Activated CD8-positive, alpha-beta memory T cell treated with anti-CD3 and anti-CD28 coated beads, Interleukin-2, amount 50 U/mL, for 4 hours (primary cell): ENCODE measurements around the gene PDRG1.
"Not testable (repeated sequence)": the region's sequence is repeated elsewhere in the genome, so short reads cannot be mapped to it uniquely, and the experiment has no call there.

Source experiments
- DNase-seq: peaks from one replicate; pipeline ENCODE4 v3.0.0-alpha.2; 2020

PDRG1 gene

GRCh38 chr20:31966991-31967655, 15.3 kb upstream of the PDRG1 start:
- DNase-seq, result no peak

GRCh38 chr20:31963889-31964288, 12.0 kb upstream of the PDRG1 start:
- DNase-seq, result no peak

GRCh38 chr20:31962761-31963160, 10.9 kb upstream of the PDRG1 start:
- no peak for DNase-seq

DNA sequence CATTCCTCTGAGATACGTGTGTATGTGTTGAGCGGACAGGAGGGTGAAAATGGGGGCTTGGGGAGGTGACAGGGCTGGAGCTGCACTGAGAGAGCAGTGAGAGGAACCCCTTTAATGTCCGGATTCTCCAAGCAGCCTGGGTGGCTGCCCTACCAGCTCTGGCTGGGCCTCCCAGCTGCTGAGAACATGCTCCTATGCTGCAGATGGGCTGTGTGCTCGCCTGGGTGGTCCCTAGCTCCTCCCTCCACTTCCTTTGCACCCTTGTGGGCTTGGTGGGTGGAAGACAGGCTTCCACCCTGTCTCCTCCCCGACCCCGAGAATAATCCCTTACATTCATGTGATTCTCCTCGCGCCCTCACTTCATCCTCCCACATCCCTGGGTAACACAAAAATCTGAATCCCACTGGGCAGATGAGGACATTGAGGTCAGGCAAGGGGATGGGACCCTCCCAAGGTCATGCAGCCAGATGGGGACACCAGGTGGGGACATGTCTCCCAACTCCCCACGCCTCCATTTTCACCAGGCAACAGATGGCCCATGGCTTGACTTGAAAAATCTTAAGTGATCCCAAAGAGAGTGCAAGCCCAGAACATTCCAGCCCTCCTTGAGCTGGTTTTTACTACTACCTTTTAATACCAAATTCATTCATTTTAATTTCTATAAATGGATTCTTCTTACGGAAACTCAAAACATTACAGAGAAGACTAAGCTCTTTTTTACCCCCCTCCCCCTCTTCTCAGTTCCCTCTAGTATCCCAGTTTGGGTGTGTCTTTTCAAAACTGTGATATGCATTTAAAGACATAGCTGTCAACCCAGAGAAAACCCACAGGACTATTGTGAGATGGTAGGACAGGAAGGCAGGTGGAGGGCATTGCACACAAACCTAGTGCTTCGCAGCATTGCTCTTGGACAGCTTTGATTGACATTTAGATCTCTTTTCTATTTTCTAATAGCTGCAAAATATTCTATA, 5.0 kb upstream of the PDRG1 start:
- no peak for DNase-seq

DNA sequence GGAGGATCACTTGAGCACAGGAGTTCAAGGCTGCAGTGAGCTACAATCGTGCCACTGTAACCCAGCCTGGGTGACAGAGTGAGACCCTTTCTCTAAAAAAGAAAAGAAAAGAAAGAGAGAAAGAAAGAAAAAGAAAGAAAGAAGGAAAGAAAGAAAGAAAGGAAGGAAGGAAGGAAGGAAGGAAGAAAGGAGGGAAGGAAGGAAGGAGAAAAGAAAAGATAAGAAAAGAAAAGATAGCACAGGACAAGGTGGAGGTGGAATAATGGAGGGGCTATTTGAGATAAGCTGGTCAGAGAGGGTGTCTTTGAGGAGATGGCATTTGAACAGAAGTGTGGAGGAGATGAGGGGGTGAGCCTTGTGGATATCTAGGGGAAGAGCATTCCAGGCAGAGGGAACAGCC, 2.7 kb upstream of the PDRG1 start:
- DNase-seq, result no peak

DNA sequence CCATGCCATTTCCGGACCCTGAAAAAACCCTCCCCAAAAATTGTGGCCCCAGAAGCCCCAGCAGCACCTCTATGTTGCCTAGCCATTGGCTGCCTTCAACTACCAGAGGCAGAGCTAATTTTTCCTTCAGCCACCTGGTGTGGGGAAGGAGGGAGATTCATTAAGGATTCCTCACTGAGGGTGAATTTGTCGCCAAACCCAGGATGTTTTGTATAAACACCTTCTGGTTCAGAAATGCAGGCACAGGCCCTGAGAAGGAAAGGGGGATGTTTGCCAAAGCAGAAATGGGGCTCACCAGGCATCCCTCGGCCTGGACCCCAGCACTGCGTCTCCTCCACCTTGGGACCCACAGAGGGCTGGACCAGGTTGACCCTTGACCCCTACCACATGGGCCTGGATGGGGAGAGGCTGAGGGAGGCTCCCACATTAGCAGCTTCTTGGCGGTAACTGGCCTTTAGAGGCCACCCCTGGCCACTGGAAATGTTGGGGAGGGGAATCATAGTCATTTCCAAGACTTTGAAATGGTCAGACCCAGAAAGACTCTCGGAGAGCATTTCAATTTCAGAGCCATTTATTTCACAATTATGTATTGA, 1.8 kb upstream of the PDRG1 start:
- no peak for DNase-seq

DNA sequence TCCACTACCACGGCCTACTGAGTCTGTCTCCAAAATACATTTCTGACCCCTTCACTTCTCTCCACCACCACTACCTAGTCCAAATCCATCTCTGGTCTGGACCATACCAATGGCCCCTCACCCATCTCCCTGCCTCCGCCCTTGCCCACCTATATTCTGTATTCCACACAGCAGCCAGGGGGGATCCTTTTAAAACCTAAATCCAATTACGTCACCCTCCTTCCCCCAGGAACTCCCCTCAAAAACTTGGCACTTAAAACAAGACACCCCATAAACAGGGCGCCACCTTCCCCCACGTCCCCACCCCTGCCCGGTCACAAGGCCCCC, 680 bp downstream of the PDRG1 start:
- no peak for DNase-seq

DNA sequence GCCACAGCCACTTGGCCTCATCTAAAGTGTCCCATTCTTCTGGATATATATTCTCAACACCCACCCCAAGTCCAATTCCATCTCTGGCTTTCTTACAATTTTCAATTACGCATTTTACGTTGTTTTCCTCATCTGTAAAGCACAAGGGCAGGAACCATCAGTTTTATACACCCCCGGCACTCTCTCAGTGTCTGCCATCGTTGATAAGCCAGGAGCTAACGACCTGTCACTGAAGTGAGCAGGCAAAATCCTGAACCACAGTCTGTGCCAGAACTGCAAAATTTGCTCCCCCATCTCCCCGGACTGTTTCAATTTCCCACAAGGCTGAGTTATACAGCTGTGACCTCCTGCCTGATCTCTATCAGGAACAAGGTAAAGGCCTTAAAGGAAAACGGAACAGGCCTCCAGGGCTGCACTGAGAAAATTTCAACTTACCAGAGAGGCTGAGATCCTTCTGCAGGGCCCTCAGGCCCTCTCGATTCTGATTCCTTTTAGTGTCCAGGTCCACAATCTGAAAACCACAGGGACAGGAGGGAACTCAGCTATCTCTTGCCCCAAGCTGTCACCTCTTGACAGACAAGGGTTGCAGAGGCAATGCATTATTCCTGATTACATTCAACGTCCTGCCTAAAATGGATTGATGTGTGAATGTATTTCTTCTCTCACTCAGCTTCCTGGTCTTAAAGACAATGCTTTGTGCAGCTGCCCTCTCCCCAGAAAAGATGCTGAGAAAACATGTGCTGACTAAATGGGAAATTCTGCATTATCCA, 1.8 kb downstream of the PDRG1 start:
- no peak for DNase-seq

GRCh38 chr20:31948008-31948407, 3.8 kb downstream of the PDRG1 start:
- DNase-seq, result no peak

GRCh38 chr20:31945785-31946184, 6.1 kb downstream of the PDRG1 start:
- no peak for DNase-seq

GRCh38 chr20:31945319-31945718, 6.5 kb downstream of the PDRG1 start:
- DNase-seq, result no peak

DNA sequence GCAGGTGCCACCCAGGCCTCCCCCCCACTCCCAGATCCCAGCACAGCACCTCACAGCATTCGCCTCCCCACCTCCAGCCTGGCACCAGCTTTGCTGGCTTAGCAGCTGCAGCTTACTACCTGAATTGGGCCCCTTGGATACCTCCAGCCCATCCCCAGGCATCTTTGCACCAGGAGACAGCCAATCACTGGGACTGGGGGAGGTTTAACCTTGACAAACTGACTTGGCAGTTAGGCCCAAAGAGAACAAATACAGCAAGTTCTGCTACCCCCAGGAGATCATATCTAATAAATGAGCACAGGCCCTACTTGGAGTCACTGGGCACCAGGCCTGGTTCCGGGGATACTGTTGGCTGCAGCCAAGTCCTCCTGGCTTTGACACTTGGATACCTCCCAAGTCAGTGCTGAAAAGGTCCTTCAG, 8.8 kb downstream of the PDRG1 start:
- no peak for DNase-seq

GRCh38 chr20:31939661-31940060, 12.2 kb downstream of the PDRG1 start:
- no peak for DNase-seq

- no peak for DNase-seq
Measured at GRCh38 chr20:31937820-31938219, 14.0 kb downstream of the PDRG1 start.

DNA sequence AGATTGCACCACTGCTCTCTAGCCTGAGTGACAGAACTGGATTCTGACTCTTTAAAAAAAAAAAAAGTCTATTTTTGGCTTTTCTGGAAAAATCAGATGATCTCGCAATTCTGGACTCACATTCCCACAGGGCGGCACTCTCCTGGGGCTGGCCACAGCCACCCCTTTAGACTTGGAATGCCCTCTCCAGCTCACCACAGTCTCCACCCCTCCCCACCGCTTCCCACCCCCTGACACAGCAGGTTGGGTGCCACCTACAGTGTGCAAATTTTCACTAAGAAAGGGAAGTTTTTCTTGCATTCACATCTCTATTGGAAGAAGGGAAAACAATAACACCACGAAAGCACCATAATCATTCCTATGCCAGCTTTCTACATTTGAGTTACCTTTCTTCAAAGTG, 15.4 kb downstream of the PDRG1 start:
- no peak for DNase-seq

- no peak for DNase-seq
Measured at GRCh38 chr20:31934968-31935764, 16.7 kb downstream of the PDRG1 start.

- DNase-seq, result no peak
Measured at GRCh38 chr20:31934491-31934890, 17.4 kb downstream of the PDRG1 start.

- DNase-seq, result no peak
Measured at GRCh38 chr20:31933698-31934097, 18.1 kb downstream of the PDRG1 start.

- DNase-seq, result no peak
Measured at GRCh38 chr20:31930779-31931178, 21.1 kb downstream of the PDRG1 start.

DNA sequence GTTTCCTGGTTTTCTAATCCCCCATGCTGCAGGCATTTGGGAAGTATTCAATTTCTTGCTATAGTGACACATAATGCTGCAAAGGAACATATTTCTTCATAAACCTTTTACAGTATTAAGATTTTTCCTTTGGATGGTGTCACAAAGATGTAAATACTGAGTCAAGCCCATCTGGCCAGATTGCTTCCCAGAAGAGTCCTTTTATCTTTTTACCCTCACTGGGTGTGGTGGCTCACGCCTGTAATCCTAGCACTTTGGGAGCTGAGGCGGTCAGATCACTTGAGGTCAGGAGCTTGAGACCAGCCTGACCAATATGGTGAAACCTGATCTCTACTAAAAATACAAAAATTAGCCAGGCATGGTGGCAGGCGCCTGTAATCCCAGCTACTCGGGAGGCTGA, 22.2 kb downstream of the PDRG1 start:
- DNase-seq, result not testable (repeated sequence)

DNA sequence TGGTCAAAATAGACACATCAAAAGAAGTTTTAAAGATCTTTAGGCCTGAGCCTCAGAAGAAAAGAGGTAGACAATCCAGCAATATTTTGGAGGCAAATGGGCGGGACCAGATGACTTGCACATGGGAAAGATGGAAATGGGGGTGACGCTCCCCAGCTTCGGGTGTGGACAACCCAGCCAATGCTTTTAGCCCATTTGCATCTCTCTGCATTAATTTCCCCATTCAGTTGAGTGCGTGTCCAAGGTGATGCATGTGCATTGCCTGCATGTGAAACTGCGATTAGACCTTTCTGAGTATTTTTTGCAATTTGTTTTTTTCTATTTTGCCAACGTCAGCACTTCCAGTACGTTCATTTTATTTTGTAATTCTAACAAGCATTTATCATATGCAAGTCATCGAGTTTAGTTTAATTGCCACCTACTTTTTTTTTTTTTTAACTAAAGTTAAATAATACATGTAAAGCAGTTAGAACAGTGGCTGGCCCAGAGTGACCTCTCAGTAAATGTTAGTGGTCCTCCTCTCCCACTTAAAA, 24.2 kb downstream of the PDRG1 start:
- DNase-seq, result no peak

DNA sequence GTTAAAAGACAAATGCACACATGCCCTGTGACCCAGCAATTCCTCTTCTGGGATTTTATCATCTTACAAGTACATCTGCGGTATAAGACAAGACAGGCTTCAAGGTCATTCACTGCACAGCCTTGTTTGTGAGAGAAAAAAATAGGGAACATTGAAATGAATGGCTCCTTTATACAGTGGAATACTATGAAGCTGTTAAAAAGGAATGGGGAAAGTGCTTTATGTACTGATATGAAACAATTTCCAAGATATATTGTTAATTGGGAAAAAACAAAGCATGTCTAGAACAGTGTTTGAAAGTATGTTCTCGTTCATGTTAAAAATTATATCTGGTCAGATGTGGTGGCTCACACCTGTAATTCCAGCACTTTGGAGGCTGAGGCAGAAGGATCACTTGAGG, 25.4 kb downstream of the PDRG1 start:
- DNase-seq, result no peak
